H1 (cell line): Measurements from ENCODE around the gene POU3F2. TPM values are rescaled to one million over a fixed set of nuclear protein-coding genes. Genes with fewer than 3 reads are reported as not detected.

Experiments
- BACH1 ChIP-seq: IDR thresholded peaks from 2 replicates; pipeline ENCODE4 v1.6.1; 2012; ENCODE audit warnings: low read length, improper control_type of control experiment
- BCL11A ChIP-seq, 2 experiments: IDR thresholded peaks; one replicate each; pipeline ENCODE4 v1.6.1; 2011; ENCODE audit warnings: low read depth in 2 of 2, low read length in 2 of 2, mild to moderate bottlenecking in 2 of 2
- CEBPB ChIP-seq: IDR thresholded peaks from 2 replicates; pipeline ENCODE4 v1.6.1; 2012; ENCODE audit warnings: low read depth, low read length
- CHD1 ChIP-seq: IDR thresholded peaks from 2 replicates; pipeline ENCODE4 v1.6.1; 2012; ENCODE audit warnings: low read depth, low read length, improper control_type of control experiment
- EZH2 ChIP-seq: fragments of 200-600 bp; sonication (generic); IDR thresholded peaks from 2 replicates; pipeline ENCODE4 v1.7.1; 2012; ENCODE audit warnings: low read depth, mild to moderate bottlenecking, moderate library complexity, low read length, inconsistent platforms; ENCODE audit not compliant: severe bottlenecking
- HDAC2 ChIP-seq, 2 experiments: fragments of 300-600 bp in 1 of 2; sonication (generic) in 1 of 2; IDR thresholded peaks; 2 replicates each; pipeline ENCODE4 v1.6.1; 2011 to 2012; ENCODE audit warnings: low read depth in 2 of 2, low read length in 2 of 2, mild to moderate bottlenecking in 2 of 2, moderate library complexity in 2 of 2, borderline replicate concordance in 1 of 2, inconsistent platforms in 1 of 2
- NANOG ChIP-seq: IDR thresholded peaks from 2 replicates; pipeline ENCODE4 v1.6.1; 2011; ENCODE audit warnings: low read length, low read depth, mild to moderate bottlenecking, inconsistent platforms; ENCODE audit not compliant: insufficient read depth, poor library complexity, severe bottlenecking
- RNF2 ChIP-seq: fragments of 200-900, 300-1000 bp; sonication (generic); IDR thresholded peaks from 2 replicates; pipeline ENCODE4 v1.7.1; 2016; ENCODE audit warnings: borderline replicate concordance, low read depth, mild to moderate bottlenecking, antibody characterized with exemption, low read length; ENCODE audit not compliant: poor library complexity, severe bottlenecking; ENCODE audit errors: missing control alignments
- SIN3A ChIP-seq, 2 experiments: IDR thresholded peaks in 1 of 2; conservative IDR thresholded peaks in 1 of 2; 2 replicates each; pipeline ENCODE4 v1.6.1; 2011 to 2012; ENCODE audit warnings: low read length in 2 of 2, improper control_type of control experiment in 1 of 2, low read depth in 1 of 2, mild to moderate bottlenecking in 1 of 2
- SP4 ChIP-seq: IDR thresholded peaks from 2 replicates; pipeline ENCODE4 v1.6.1; 2012; ENCODE audit warnings: low read length, inconsistent platforms
- TAF1 ChIP-seq: IDR thresholded peaks from 2 replicates; pipeline ENCODE4 v1.6.1; 2011; ENCODE audit warnings: mild to moderate bottlenecking, low read depth, low read length
- TEAD4 ChIP-seq: IDR thresholded peaks from 2 replicates; pipeline ENCODE4 v1.6.1; 2012; ENCODE audit warnings: low read depth, low read length, inconsistent platforms, mixed read lengths
- YY1 ChIP-seq: IDR thresholded peaks from 2 replicates; pipeline ENCODE4 v1.6.1; 2011; ENCODE audit warnings: low read depth, mild to moderate bottlenecking, low read length
- polyA plus RNA-seq, 7 experiments: library from polyadenylated mRNA; depleted of rRNA in 3 of 7; stranded (reverse) in 5 of 7; unstranded in 2 of 7; fragments of >200 nt in 5 of 7; fragments of 200-250 nt in 2 of 7; gene quantifications; 1 replicate in 5 of 7; 2 replicates in 1 of 7; 4 replicates in 1 of 7; pipeline versions ENCODE4 v1.2.1 to v1.2.3, GENCODE V29; 2011 to 2013; ENCODE audit warnings: missing spikeins in 2 of 7, mixed read lengths in 2 of 7
- total RNA-seq: library from RNA; stranded (reverse); fragmentation: NEBNext Ultra II Directional; extraction: Animal tissue kit (Norgen Biotek cat#: 25700); gene quantifications from 2 replicates; pipeline ENCODE4 v1.2.1, GENCODE V29; 2021

Gene POU3F2
- total and polyA plus RNA-seq, 2 of the 8 experiments (the other 6 are each of a cell fraction or from before 2014, with no cell fraction given) = 0.09 to 0.35 TPM

DNA sequence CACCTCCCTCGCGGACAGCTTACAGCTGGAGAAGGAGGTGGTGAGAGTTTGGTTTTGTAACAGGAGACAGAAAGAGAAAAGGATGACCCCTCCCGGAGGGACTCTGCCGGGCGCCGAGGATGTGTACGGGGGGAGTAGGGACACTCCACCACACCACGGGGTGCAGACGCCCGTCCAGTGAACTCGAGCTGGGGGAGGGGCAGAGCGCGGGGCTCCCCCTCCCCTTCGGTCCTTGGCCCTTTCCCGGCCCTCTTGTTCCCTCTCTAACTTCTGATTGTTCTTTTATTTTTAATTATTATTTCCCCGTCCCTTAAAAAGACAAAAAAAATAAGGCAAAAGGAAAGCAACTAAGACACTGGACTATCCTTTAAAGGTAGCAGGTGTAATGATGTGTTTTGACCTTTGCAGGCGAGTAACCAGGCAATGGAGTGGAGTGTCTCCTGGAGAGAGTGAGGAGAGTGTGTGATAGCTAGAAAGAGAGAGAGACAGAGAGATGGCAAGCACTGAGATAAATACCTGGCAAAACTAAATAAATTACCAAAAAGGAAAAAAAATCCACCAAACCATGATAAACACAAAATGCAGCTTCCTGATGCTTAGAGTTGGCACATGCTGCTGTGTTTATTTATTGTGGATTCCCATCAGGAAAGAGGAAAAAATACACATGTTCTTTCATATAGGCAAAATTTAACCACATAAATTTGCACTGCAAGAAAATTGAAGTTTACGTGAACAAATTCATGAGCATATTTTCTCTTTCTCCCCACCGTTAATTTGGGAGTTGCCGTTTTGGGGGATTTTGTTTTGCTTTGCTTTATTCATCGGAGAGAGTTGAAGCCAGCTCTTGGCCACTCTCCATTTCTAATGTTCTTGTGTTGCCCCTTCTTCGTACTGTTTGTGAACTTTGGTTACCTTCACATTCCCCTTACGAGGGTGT lies 1.9 kb downstream of the POU3F2 start (continued):
- TF ChIP-seq NANOG = no peak
- TF ChIP-seq TAF1 = no peak
- TF ChIP-seq TEAD4 = no peak
- no peak for TF ChIP-seq HDAC2 (IDR thresholded peaks at IDR 0.05; ENCODE audit: borderline replicate concordance in 1 of 2, low read depth in 2 of 2, low read length in 2 of 2)
- no peak for TF ChIP-seq SIN3A (conservative IDR thresholded peaks at IDR 0.05 in 1 of 2, IDR thresholded peaks at IDR 0.05 in 1 of 2; ENCODE audit: low read depth in 1 of 2, low read length in 2 of 2)
- TF ChIP-seq YY1 = no peak; the same call in 1 of the 2 replicates
- TF ChIP-seq SP4 = no peak
- TF ChIP-seq CHD1 = no peak
- TF ChIP-seq RNF2 = peak; percentile 87
- TF ChIP-seq EZH2 = peak; percentile 51
- TF ChIP-seq BCL11A (IDR thresholded peaks at IDR 0.05; ENCODE audit: low read depth in 2 of 2, low read length in 2 of 2) = no peak
- no peak for TF ChIP-seq BACH1
- TF ChIP-seq CEBPB = no peak
